CD4-positive, alpha-beta T cell treated with Interleukin-21 for 1 hour (primary cell): ENCODE results near the gene MLLT1.

Experiments
- DNase-seq: peaks from one replicate; pipeline ENCODE4 v3.0.0-alpha.2; 2020

Gene MLLT1

GRCh38 chr19:6204866-6205723 lies 74.7 kb downstream of the MLLT1 start:
- DNase-seq = no peak

- no peak for DNase-seq
Observed at GRCh38 chr19:6204212-6204611, 75.6 kb downstream of the MLLT1 start.

- peak; percentile 99 for DNase-seq
Observed at GRCh38 chr19:6199240-6199994, 80.4 kb downstream of the MLLT1 start.

- no peak for DNase-seq
Observed at GRCh38 chr19:6198896-6199239, 80.9 kb downstream of the MLLT1 start.

- no peak for DNase-seq
Observed at GRCh38 chr19:6196361-6196760, 83.4 kb downstream of the MLLT1 start.

- no peak for DNase-seq
Observed at GRCh38 chr19:6188811-6189210, 91.0 kb downstream of the MLLT1 start.

- DNase-seq = no peak
Observed at GRCh38 chr19:6187374-6187773, 92.4 kb downstream of the MLLT1 start.

GRCh38 chr19:6185835-6186834 lies 93.6 kb downstream of the MLLT1 start:
- DNase-seq = no peak

- DNase-seq = no peak
Observed at GRCh38 chr19:6185093-6185834, 94.5 kb downstream of the MLLT1 start.

GRCh38 chr19:6181119-6181518 lies 98.7 kb downstream of the MLLT1 start:
- no peak for DNase-seq

GRCh38 chr19:6173190-6173589 lies 106.6 kb downstream of the MLLT1 start:
- no peak for DNase-seq

GRCh38 chr19:6172074-6172863 lies 107.5 kb downstream of the MLLT1 start:
- no peak for DNase-seq

- DNase-seq = no peak
Observed at GRCh38 chr19:6167115-6167514, 112.7 kb downstream of the MLLT1 start.

- no peak for DNase-seq
Observed at GRCh38 chr19:6164906-6165531, 114.8 kb downstream of the MLLT1 start.

- DNase-seq = peak; percentile 88
Observed at GRCh38 chr19:6161271-6161850, 118.4 kb downstream of the MLLT1 start.
